DOHH2 (cell line): Measurements from ENCODE around the gene TMEM119.
A peak's percentile ranks its signal among the peaks of the same experiment; 100 is the strongest.

Source experiments
- H3F3A ChIP-seq: fragments of 200-600 bp; sonication (generic), shearing (Covaris generic); 2 replicates; pipeline ENCODE4 v1.6.0; 2016; ENCODE audit warnings: antibody characterized with exemption, mild to moderate bottlenecking; ENCODE audit not compliant: control insufficient read depth, insufficient read depth
- H3K27ac ChIP-seq: fragments of 200-600 bp; sonication (generic); 2 replicates; pipeline ENCODE4 v1.5.1; 2014; ENCODE audit warnings: low read depth, mild to moderate bottlenecking, low read length, moderate library complexity
- H3K27me3 ChIP-seq: fragments of 200-600 bp; sonication (generic); 2 replicates; pipeline ENCODE4 v1.6.1; 2014; ENCODE audit warnings: mild to moderate bottlenecking, low read length, mixed read lengths; ENCODE audit not compliant: control insufficient read depth
- H3K36me3 ChIP-seq: fragments of 200-600 bp; sonication (generic); 2 replicates; pipeline ENCODE4 v1.6.1; 2014; ENCODE audit warnings: mild to moderate bottlenecking, low read length, moderate library complexity, mixed read lengths; ENCODE audit not compliant: control insufficient read depth
- H3K4me1 ChIP-seq: fragments of 200-600 bp; sonication (generic); 2 replicates; pipeline ENCODE4 v1.6.1; 2014; ENCODE audit warnings: mild to moderate bottlenecking, low read length, mixed read lengths; ENCODE audit not compliant: control insufficient read depth
- H3K4me2 ChIP-seq: fragments of 200-600 bp; sonication (generic); 2 replicates; pipeline ENCODE4 v1.6.0; 2014; ENCODE audit warnings: mild to moderate bottlenecking, low read length, moderate library complexity
- H3K4me3 ChIP-seq: fragments of 200-600 bp; sonication (generic); 2 replicates; pipeline ENCODE4 v1.5.1; 2014; ENCODE audit warnings: mild to moderate bottlenecking, low read length, mixed read lengths
- H3K79me2 ChIP-seq: fragments of 200-600 bp; sonication (generic); 2 replicates; pipeline ENCODE4 v1.6.1; 2014; ENCODE audit warnings: mild to moderate bottlenecking, low read length, mixed read lengths; ENCODE audit not compliant: control insufficient read depth
- H3K9me2 ChIP-seq: fragments of 200-600 bp; sonication (generic); replicated peaks from 2 replicates; pipeline ENCODE4 v1.6.1; 2014; ENCODE audit warnings: mild to moderate bottlenecking, low read length, mixed read lengths; ENCODE audit not compliant: control insufficient read depth
- H3K9me3 ChIP-seq: fragments of 200-600 bp; sonication (generic); 2 replicates; pipeline ENCODE4 v1.6.1; 2014; ENCODE audit warnings: antibody characterized with exemption, low read length, mixed read lengths; ENCODE audit not compliant: control insufficient read depth, insufficient read depth
- H4K20me1 ChIP-seq: fragments of 200-600 bp; sonication (generic); 2 replicates; pipeline ENCODE4 v1.6.0; 2014; ENCODE audit warnings: low read depth, mild to moderate bottlenecking, antibody characterized with exemption, low read length, moderate library complexity; ENCODE audit not compliant: control insufficient read depth, insufficient read depth
- CTCF ChIP-seq: fragments of 200-600 bp; sonication (generic); IDR thresholded peaks from one replicate; pipeline ENCODE4 v1.5.1; 2014; ENCODE audit warnings: antibody characterized with exemption, mild to moderate bottlenecking, low read depth, low read length; ENCODE audit not compliant: poor library complexity, severe bottlenecking
- EZH2phosphoT487 ChIP-seq: fragments of 200-600 bp; sonication (generic); IDR thresholded peaks from 2 replicates; pipeline ENCODE4 v1.6.1; 2017; ENCODE audit warnings: borderline replicate concordance, mild to moderate bottlenecking, antibody characterized with exemption, low read length, moderate library complexity, mixed read lengths

TMEM119 gene

GRCh38 chr12:108642269-108642870 lies 44.5 kb upstream of the TMEM119 start:
- Histone ChIP-seq H3K9me2 (no peaks in the 10 kb centered on the region), H3F3A (peaks cover 9% of the 10 kb centered on the region), H3K4me2 (peak overlapping the region; percentile 83), H3K9me3 (no peaks in the 10 kb centered on the region), H3K27ac (peak overlapping the region; percentile 68), H3K79me2 (no peaks in the 10 kb centered on the region), H3K36me3 (no peaks in the 10 kb centered on the region), H4K20me1 (no peaks in the 10 kb centered on the region), H3K4me1 (peaks cover 87% of the 10 kb centered on the region), H3K27me3 (peaks cover 26% of the 10 kb centered on the region), H3K4me3 (peak overlapping the region; percentile 62)
- TF ChIP-seq CTCF, result no peak
- TF ChIP-seq EZH2phosphoT487, result no peak

GRCh38 chr12:108641446-108642268 lies 43.8 kb upstream of the TMEM119 start:
- peaks cover 89% of the 10 kb centered on the region for H3K4me1 ChIP-seq
- H3K9me2 ChIP-seq, result no peaks in the 10 kb centered on the region
- no peaks in the 10 kb centered on the region for H3K36me3 ChIP-seq
- peak overlapping the region; percentile 83 for H3K4me2 ChIP-seq
- H3K4me3 ChIP-seq, result peak overlapping the region; percentile 62
- H3F3A ChIP-seq, result peaks cover 12% of the 10 kb centered on the region
- H3K27me3 ChIP-seq, result peaks cover 26% of the 10 kb centered on the region
- TF ChIP-seq EZH2phosphoT487 (no peak), CTCF (no peak)
- H3K79me2 ChIP-seq, result no peaks in the 10 kb centered on the region
- peak overlapping the region; percentile 68 for H3K27ac ChIP-seq
- H3K9me3 ChIP-seq, result no peaks in the 10 kb centered on the region
- H4K20me1 ChIP-seq, result no peaks in the 10 kb centered on the region

GRCh38 chr12:108640802-108641445 lies 43.0 kb upstream of the TMEM119 start:
- H3K4me2 ChIP-seq, result peak overlapping the region; percentile 83
- H3K4me1 ChIP-seq, result peaks cover 87% of the 10 kb centered on the region
- no peak overlapping the region for H3K27ac ChIP-seq
- peaks cover 22% of the 10 kb centered on the region for H3K27me3 ChIP-seq
- H3K79me2 ChIP-seq, result no peaks in the 10 kb centered on the region
- no peak overlapping the region for H3K4me3 ChIP-seq
- TF ChIP-seq CTCF, result no peak
- TF ChIP-seq EZH2phosphoT487, result no peak
- no peaks in the 10 kb centered on the region for H3K9me2 ChIP-seq
- H4K20me1 ChIP-seq, result no peaks in the 10 kb centered on the region
- no peaks in the 10 kb centered on the region for H3K9me3 ChIP-seq
- H3F3A ChIP-seq, result peaks cover 19% of the 10 kb centered on the region
- H3K36me3 ChIP-seq, result no peaks in the 10 kb centered on the region
